WTC11 (cell line): Measurements from ENCODE around the gene B4GAT1. TPM values are rescaled to one million over a fixed set of nuclear protein-coding genes. Genes with fewer than 3 reads are reported as not detected.

Experiments
- ATAC-seq: fragments of 200-7000 bp; cut with Tn5 transposase; 2 replicates; pipeline ENCODE4 v1.10.0; 2021; ENCODE audit warnings: mild to moderate bottlenecking, moderate library complexity
- CTCF ChIA-PET: fragments of 300-600 bp; sonication (Branson Sonifier 250); formaldehyde crosslinking; loops from one replicate; lab custom pipeline; 2021; ENCODE audit warnings: antibody characterized with exemption; lab: Charles Lee
- POLR2A ChIA-PET: fragments of 350-600 bp; sonication (Branson Sonifier 250); formaldehyde crosslinking; loops from one replicate; lab custom pipeline; 2021; ENCODE audit warnings: antibody characterized with exemption; lab: Charles Lee
- DNase-seq: peaks from one replicate; pipeline ENCODE4 v3.0.0; 2021; ENCODE audit warnings: low spot score
- H3K27ac Mint-ChIP-seq: 2 replicates; pipeline ENCODE4 v1.8.0; 2021; ENCODE audit warnings: mixed read lengths
- H3K27me3 Mint-ChIP-seq: 2 replicates; pipeline ENCODE4 v1.8.0; 2021; ENCODE audit warnings: low read depth, mild to moderate bottlenecking, moderate library complexity, mixed read lengths
- H3K36me3 Mint-ChIP-seq: 2 replicates; pipeline ENCODE4 v1.8.0; 2021; ENCODE audit warnings: mixed read lengths
- H3K4me1 Mint-ChIP-seq: 2 replicates; pipeline ENCODE4 v1.8.0; 2022; ENCODE audit warnings: mixed read lengths
- H3K4me3 Mint-ChIP-seq: 2 replicates; pipeline ENCODE4 v1.8.0; 2021; ENCODE audit warnings: mild to moderate bottlenecking, moderate library complexity, mixed read lengths
- H3K9me3 Mint-ChIP-seq: 2 replicates; pipeline ENCODE4 v1.8.0; 2021; ENCODE audit warnings: mixed read lengths
- CBFB ChIP-seq: sonication (generic); formaldehyde crosslinking; IDR thresholded peaks from 2 replicates; pipeline ENCODE4 v1.8.1; 2022; ENCODE audit warnings: mild to moderate bottlenecking, low read depth, missing genetic modification reagents
- CREB1 ChIP-seq: sonication (generic); formaldehyde crosslinking; IDR thresholded peaks from 2 replicates; pipeline ENCODE4 v1.8.0; 2023; ENCODE audit warnings: mild to moderate bottlenecking, missing genetic modification reagents
- FOXK1 ChIP-seq: sonication (generic); formaldehyde crosslinking; IDR thresholded peaks from 2 replicates; pipeline ENCODE4 v1.8.0; 2022; ENCODE audit warnings: mild to moderate bottlenecking, moderate library complexity, missing genetic modification reagents
- FOXP1 ChIP-seq: sonication (generic); formaldehyde crosslinking; IDR thresholded peaks from 2 replicates; pipeline ENCODE4 v1.8.0; 2022; ENCODE audit warnings: missing genetic modification reagents, mild to moderate bottlenecking, moderate library complexity, borderline replicate concordance
- GRHL2 ChIP-seq: fragments of 250-450 bp; sonication (Bioruptor Pico); IDR thresholded peaks from 2 replicates; pipeline ENCODE4 v1.8.0; 2022; ENCODE audit warnings: mild to moderate bottlenecking, moderate library complexity; ENCODE audit not compliant: insufficient replicate concordance, severe bottlenecking
- GTF2I ChIP-seq: fragments of 250-450 bp; sonication (Bioruptor Pico); conservative IDR thresholded peaks from 2 replicates; pipeline ENCODE4 v1.4.0; 2021; ENCODE audit warnings: mild to moderate bottlenecking
- HMGA2 ChIP-seq: fragments of 250-450 bp; sonication (Bioruptor Pico); IDR thresholded peaks from 2 replicates; pipeline ENCODE4 v1.4.0; 2021; ENCODE audit warnings: mild to moderate bottlenecking, moderate library complexity
- JUN ChIP-seq: sonication (generic); formaldehyde crosslinking; IDR thresholded peaks from 2 replicates; pipeline ENCODE4 v1.8.0; 2023; ENCODE audit warnings: mild to moderate bottlenecking, missing genetic modification reagents
- NR1H2 ChIP-seq: sonication (generic); formaldehyde crosslinking; IDR thresholded peaks from 2 replicates; pipeline ENCODE4 v1.9.0; 2021; ENCODE audit warnings: mild to moderate bottlenecking, moderate library complexity, missing genetic modification reagents
- RORB ChIP-seq: fragments of 250-450 bp; sonication (Bioruptor Pico); IDR thresholded peaks from 2 replicates; pipeline ENCODE4 v1.9.0; 2021; ENCODE audit warnings: mild to moderate bottlenecking
- SMAD3 ChIP-seq: sonication (generic); formaldehyde crosslinking; IDR thresholded peaks from 2 replicates; pipeline ENCODE4 v1.8.0; 2022; ENCODE audit warnings: missing genetic modification reagents, mild to moderate bottlenecking, borderline replicate concordance
- SMAD4 ChIP-seq: sonication (generic); formaldehyde crosslinking; IDR thresholded peaks from 2 replicates; pipeline ENCODE4 v1.8.0; 2022; ENCODE audit warnings: mild to moderate bottlenecking, missing genetic modification reagents
- TCF7 ChIP-seq: sonication (generic); formaldehyde crosslinking; IDR thresholded peaks from 2 replicates; pipeline ENCODE4 v1.8.0; 2022; ENCODE audit warnings: mild to moderate bottlenecking, low read depth, missing genetic modification reagents, moderate library complexity
- ZNF219 ChIP-seq: sonication (generic); formaldehyde crosslinking; IDR thresholded peaks from 2 replicates; pipeline ENCODE4 v1.8.0; 2023; ENCODE audit warnings: missing genetic modification reagents, mild to moderate bottlenecking, borderline replicate concordance
- ZNF232 ChIP-seq: sonication (generic); formaldehyde crosslinking; IDR thresholded peaks from 2 replicates; pipeline ENCODE4 v1.8.0; 2022; ENCODE audit warnings: mild to moderate bottlenecking, missing genetic modification reagents
- total RNA-seq: library from RNA; stranded (reverse); gene quantifications from 3 replicates; pipeline ENCODE4 v1.2.3, GENCODE V29; 2021
- TF ChIP-seq, protein P1 (sequence below): sonication (generic); formaldehyde crosslinking; IDR thresholded peaks from 2 replicates; pipeline ENCODE4 v1.8.1; 2023; ENCODE audit warnings: mild to moderate bottlenecking, missing genetic modification reagents
- TF ChIP-seq, protein P2 (sequence below): sonication (generic); formaldehyde crosslinking; IDR thresholded peaks from 2 replicates; pipeline ENCODE4 v1.8.1; 2022; ENCODE audit warnings: mild to moderate bottlenecking, missing genetic modification reagents, moderate library complexity, borderline replicate concordance
- TF ChIP-seq, protein P3 (sequence below): sonication (generic); formaldehyde crosslinking; IDR thresholded peaks from 2 replicates; pipeline ENCODE4 v1.8.0; 2022; ENCODE audit warnings: mild to moderate bottlenecking, missing genetic modification reagents
- TF ChIP-seq, protein P4 (sequence below): sonication (generic); formaldehyde crosslinking; IDR thresholded peaks from 2 replicates; pipeline ENCODE4 v1.8.0; 2022; ENCODE audit warnings: missing genetic modification reagents
- TF ChIP-seq, protein P5 (sequence below): fragments of 250-450 bp; sonication (Bioruptor Pico); IDR thresholded peaks from 2 replicates; pipeline ENCODE4 v1.9.0; 2021; ENCODE audit warnings: mild to moderate bottlenecking, borderline replicate concordance
- TF ChIP-seq, protein P6 (sequence below): sonication (generic); formaldehyde crosslinking; IDR thresholded peaks from 2 replicates; pipeline ENCODE4 v1.8.1; 2023; ENCODE audit warnings: mild to moderate bottlenecking, missing genetic modification reagents
- TF ChIP-seq, protein P7 (sequence below): sonication (generic); formaldehyde crosslinking; IDR thresholded peaks from 2 replicates; pipeline ENCODE4 v1.8.0; 2023; ENCODE audit warnings: missing genetic modification reagents

Gene B4GAT1
- total RNA-seq, 1 experiment from 2014 or later: 34.1 TPM

DNA sequence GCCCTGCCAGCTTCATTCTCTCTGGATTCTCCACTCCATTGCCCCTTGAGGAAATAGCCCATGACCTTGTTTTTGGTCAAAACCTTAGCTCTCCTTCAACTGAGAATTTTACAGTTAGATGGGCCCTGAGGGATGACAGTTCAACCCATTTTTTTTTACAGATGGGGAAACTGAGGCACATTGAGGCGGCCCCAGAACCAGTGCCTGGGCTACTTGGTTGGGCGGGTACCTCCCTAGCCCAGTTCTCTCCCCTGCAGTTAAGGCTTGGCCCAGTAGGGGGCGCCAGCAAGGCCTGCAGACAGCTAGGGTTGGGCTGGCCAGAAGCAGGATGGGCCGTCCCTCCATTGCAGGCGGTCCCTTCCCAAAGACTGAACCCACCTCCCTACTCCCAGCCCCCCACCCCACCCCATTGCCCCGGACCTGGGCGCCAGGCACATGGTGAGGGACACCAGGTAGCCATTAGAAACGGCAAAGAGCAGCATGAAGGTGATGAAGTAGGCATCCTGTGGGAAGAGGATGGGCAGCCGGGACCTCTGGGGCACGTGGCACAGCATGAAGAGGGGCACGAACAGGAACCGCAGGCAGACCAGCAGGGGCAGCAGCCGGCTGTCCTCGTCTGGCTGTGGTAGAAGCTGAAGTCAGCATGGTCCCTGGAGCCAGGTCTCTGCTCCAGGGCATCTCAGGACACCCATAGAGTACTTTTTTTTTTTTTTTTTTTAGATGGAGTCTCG lies 16.5 kb upstream of the B4GAT1 start:
- H3K27ac Mint-ChIP-seq: no peak overlapping the region
- TF ChIP-seq, protein P1, sequence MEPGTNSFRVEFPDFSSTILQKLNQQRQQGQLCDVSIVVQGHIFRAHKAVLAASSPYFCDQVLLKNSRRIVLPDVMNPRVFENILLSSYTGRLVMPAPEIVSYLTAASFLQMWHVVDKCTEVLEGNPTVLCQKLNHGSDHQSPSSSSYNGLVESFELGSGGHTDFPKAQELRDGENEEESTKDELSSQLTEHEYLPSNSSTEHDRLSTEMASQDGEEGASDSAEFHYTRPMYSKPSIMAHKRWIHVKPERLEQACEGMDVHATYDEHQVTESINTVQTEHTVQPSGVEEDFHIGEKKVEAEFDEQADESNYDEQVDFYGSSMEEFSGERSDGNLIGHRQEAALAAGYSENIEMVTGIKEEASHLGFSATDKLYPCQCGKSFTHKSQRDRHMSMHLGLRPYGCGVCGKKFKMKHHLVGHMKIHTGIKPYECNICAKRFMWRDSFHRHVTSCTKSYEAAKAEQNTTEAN (CRISPR knock-in tag): no peak
- TF ChIP-seq, protein P2, sequence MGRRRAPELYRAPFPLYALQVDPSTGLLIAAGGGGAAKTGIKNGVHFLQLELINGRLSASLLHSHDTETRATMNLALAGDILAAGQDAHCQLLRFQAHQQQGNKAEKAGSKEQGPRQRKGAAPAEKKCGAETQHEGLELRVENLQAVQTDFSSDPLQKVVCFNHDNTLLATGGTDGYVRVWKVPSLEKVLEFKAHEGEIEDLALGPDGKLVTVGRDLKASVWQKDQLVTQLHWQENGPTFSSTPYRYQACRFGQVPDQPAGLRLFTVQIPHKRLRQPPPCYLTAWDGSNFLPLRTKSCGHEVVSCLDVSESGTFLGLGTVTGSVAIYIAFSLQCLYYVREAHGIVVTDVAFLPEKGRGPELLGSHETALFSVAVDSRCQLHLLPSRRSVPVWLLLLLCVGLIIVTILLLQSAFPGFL: no peak
- TF ChIP-seq, protein P3, sequence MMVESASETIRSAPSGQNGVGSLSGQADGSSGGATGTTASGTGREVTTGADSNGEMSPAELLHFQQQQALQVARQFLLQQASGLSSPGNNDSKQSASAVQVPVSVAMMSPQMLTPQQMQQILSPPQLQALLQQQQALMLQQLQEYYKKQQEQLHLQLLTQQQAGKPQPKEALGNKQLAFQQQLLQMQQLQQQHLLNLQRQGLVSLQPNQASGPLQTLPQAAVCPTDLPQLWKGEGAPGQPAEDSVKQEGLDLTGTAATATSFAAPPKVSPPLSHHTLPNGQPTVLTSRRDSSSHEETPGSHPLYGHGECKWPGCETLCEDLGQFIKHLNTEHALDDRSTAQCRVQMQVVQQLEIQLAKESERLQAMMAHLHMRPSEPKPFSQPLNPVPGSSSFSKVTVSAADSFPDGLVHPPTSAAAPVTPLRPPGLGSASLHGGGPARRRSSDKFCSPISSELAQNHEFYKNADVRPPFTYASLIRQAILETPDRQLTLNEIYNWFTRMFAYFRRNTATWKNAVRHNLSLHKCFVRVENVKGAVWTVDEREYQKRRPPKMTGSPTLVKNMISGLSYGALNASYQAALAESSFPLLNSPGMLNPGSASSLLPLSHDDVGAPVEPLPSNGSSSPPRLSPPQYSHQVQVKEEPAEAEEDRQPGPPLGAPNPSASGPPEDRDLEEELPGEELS (CRISPR knock-in tag): 0 out of 2 replicates have a peak, but pooled peaks have one; percentile 22
- TF ChIP-seq TCF7 (CRISPR knock-in tag) (no peak), RORB (no peak), GTF2I (0 out of 2 replicates have a peak, but pooled peaks have one; percentile 33), SMAD3 (CRISPR knock-in tag) (no peak), CREB1 (CRISPR knock-in tag) (no peak), ZNF232 (no peak), GRHL2 (no peak), FOXP1 (CRISPR knock-in tag) (peak; percentile 15; the same call in 1 of the 2 replicates), CBFB (no peak), SMAD4 (CRISPR knock-in tag) (no peak), JUN (CRISPR knock-in tag) (no peak), HMGA2 (no peak), ZNF219 (CRISPR knock-in tag) (no peak), NR1H2 (CRISPR knock-in tag) (no peak), FOXK1 (CRISPR knock-in tag) (no peak)
- TF ChIP-seq, protein P4, sequence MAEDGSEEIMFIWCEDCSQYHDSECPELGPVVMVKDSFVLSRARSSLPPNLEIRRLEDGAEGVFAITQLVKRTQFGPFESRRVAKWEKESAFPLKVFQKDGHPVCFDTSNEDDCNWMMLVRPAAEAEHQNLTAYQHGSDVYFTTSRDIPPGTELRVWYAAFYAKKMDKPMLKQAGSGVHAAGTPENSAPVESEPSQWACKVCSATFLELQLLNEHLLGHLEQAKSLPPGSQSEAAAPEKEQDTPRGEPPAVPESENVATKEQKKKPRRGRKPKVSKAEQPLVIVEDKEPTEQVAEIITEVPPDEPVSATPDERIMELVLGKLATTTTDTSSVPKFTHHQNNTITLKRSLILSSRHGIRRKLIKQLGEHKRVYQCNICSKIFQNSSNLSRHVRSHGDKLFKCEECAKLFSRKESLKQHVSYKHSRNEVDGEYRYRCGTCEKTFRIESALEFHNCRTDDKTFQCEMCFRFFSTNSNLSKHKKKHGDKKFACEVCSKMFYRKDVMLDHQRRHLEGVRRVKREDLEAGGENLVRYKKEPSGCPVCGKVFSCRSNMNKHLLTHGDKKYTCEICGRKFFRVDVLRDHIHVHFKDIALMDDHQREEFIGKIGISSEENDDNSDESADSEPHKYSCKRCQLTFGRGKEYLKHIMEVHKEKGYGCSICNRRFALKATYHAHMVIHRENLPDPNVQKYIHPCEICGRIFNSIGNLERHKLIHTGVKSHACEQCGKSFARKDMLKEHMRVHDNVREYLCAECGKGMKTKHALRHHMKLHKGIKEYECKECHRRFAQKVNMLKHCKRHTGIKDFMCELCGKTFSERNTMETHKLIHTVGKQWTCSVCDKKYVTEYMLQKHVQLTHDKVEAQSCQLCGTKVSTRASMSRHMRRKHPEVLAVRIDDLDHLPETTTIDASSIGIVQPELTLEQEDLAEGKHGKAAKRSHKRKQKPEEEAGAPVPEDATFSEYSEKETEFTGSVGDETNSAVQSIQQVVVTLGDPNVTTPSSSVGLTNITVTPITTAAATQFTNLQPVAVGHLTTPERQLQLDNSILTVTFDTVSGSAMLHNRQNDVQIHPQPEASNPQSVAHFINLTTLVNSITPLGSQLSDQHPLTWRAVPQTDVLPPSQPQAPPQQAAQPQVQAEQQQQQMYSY (CRISPR knock-in tag): no peak
- TF ChIP-seq, protein P5, sequence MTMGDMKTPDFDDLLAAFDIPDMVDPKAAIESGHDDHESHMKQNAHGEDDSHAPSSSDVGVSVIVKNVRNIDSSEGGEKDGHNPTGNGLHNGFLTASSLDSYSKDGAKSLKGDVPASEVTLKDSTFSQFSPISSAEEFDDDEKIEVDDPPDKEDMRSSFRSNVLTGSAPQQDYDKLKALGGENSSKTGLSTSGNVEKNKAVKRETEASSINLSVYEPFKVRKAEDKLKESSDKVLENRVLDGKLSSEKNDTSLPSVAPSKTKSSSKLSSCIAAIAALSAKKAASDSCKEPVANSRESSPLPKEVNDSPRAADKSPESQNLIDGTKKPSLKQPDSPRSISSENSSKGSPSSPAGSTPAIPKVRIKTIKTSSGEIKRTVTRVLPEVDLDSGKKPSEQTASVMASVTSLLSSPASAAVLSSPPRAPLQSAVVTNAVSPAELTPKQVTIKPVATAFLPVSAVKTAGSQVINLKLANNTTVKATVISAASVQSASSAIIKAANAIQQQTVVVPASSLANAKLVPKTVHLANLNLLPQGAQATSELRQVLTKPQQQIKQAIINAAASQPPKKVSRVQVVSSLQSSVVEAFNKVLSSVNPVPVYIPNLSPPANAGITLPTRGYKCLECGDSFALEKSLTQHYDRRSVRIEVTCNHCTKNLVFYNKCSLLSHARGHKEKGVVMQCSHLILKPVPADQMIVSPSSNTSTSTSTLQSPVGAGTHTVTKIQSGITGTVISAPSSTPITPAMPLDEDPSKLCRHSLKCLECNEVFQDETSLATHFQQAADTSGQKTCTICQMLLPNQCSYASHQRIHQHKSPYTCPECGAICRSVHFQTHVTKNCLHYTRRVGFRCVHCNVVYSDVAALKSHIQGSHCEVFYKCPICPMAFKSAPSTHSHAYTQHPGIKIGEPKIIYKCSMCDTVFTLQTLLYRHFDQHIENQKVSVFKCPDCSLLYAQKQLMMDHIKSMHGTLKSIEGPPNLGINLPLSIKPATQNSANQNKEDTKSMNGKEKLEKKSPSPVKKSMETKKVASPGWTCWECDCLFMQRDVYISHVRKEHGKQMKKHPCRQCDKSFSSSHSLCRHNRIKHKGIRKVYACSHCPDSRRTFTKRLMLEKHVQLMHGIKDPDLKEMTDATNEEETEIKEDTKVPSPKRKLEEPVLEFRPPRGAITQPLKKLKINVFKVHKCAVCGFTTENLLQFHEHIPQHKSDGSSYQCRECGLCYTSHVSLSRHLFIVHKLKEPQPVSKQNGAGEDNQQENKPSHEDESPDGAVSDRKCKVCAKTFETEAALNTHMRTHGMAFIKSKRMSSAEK (CRISPR knock-in tag): peak; percentile 74; the same call in 1 of the 2 replicates
- TF ChIP-seq, protein P6, sequence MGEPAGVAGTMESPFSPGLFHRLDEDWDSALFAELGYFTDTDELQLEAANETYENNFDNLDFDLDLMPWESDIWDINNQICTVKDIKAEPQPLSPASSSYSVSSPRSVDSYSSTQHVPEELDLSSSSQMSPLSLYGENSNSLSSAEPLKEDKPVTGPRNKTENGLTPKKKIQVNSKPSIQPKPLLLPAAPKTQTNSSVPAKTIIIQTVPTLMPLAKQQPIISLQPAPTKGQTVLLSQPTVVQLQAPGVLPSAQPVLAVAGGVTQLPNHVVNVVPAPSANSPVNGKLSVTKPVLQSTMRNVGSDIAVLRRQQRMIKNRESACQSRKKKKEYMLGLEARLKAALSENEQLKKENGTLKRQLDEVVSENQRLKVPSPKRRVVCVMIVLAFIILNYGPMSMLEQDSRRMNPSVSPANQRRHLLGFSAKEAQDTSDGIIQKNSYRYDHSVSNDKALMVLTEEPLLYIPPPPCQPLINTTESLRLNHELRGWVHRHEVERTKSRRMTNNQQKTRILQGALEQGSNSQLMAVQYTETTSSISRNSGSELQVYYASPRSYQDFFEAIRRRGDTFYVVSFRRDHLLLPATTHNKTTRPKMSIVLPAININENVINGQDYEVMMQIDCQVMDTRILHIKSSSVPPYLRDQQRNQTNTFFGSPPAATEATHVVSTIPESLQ (CRISPR knock-in tag): no peak
- TF ChIP-seq, protein P7, sequence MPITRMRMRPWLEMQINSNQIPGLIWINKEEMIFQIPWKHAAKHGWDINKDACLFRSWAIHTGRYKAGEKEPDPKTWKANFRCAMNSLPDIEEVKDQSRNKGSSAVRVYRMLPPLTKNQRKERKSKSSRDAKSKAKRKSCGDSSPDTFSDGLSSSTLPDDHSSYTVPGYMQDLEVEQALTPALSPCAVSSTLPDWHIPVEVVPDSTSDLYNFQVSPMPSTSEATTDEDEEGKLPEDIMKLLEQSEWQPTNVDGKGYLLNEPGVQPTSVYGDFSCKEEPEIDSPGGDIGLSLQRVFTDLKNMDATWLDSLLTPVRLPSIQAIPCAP (CRISPR knock-in tag): no peak

More for the DNA sequence above, 16.5 kb upstream of the B4GAT1 start:
- ChIA-PET POLR2A (no interaction called here), CTCF (interaction anchor here (0.5 to 4.5 kb wide), 27 partner anchors 8 to 674 kb away, joined by 3 to 38 read pairs (median 5); partner anchors contain the start of genes B4GAT1, BRMS1, CD248 and RIN1)
- H3K4me1 Mint-ChIP-seq: peaks cover 8% of the 10 kb centered on the region
- H3K36me3 Mint-ChIP-seq: peaks cover 40% of the 10 kb centered on the region
- H3K27me3 Mint-ChIP-seq: no peaks in the 10 kb centered on the region
- ATAC-seq: peak; percentile 75
- no peaks in the 10 kb centered on the region for H3K9me3 Mint-ChIP-seq
- no peak overlapping the region for H3K4me3 Mint-ChIP-seq
- peak; percentile 96 for DNase-seq
